Astrocyte (in vitro differentiated cells and primary cell): ENCODE data around the gene HP.

Source experiments
- CTCF ChIP-seq: IDR thresholded peaks from 2 replicates; pipeline ENCODE4 v1.5.1; 2011; ENCODE audit warnings: low read depth, mild to moderate bottlenecking, inconsistent platforms, low read length, moderate library complexity; ENCODE audit not compliant: insufficient read depth
- EZH2 ChIP-seq: IDR thresholded peaks from 2 replicates; pipeline ENCODE4 v1.6.1; 2012; ENCODE audit warnings: mild to moderate bottlenecking, low read length, inconsistent platforms; ENCODE audit not compliant: insufficient read depth

GRCh38 chr16:72101195-72101594, 46.9 kb downstream of the HP start:
- TF ChIP-seq CTCF: no peak
- no peak for TF ChIP-seq EZH2
